Adipose tissue (tissue), 3 donors: ENCODE data around the gene DDX5. TPM values are rescaled to one million over a fixed set of nuclear protein-coding genes. Genes with fewer than 3 reads are reported as not detected.
"Not testable (repeated sequence)": the region's sequence is repeated elsewhere in the genome, so short reads cannot be mapped to it uniquely, and the experiment has no call there.

Experiments
- H3K27ac ChIP-seq: one replicate; pipeline ENCODE4 v1.5.1; 2013; ENCODE audit warnings: low read depth, low read length
- WGBS, 3 donors: extraction: QIAGEN DNeasy Blood & Tissue Kit; methylation state at CpG; one replicate each; pipeline ENCODE4 v1.1.7; 2013; 5-methylcytosine and 5-hydroxymethylcytosine counted together
- polyA plus RNA-seq, 3 donors: library from polyadenylated mRNA; stranded (reverse); fragments of 200-250 nt; gene quantifications; one replicate each; pipeline ENCODE4 v1.2.3, GENCODE V29; 2013
- donor health status: healthy with polysubstance abuse.
- donor health status: Bipolar disorder and iron deficiency.
- donor health status: healthy.

Gene DDX5
- polyA plus RNA-seq, 3 donors, result 162 to 684 (median 514) TPM

DNA sequence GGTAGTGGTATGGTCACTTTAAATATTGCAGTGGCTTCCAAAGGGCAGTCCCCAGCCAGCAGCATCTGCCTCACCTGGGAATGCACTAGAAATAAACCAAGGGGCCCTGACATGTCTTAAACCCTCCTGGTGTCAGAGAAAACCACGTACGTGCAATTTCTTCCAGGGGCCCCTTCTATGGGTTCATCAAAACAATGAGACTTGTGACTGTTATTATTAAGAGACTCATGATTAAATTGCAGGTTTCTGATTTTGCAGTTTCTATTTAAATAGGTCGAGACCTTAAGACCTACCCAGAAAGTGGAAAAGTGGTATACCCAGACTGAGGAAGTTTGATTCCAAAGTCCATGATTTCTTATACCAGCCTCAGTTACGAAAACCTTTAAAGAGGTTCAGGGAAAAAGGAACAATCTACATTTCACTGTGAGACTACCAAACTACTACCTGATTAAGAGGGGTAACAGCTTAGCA is 8.5 kb downstream of the DDX5 start:
- H3K27ac ChIP-seq, result peak overlapping the region; percentile 76
- 38 to 43% (median 42%) methylated on average over 4 of the region's 4 CpGs for WGBS, 3 donors

- H3K27ac ChIP-seq, result peak within 1 kb of the TSS; percentile 76
These were observed 9.1 kb downstream of the DDX5 start, which contains the start of gene POLG2 for GRCh38 chr17:64496786-64497564. TSS of gene POLG2 (minus strand) at chr17:64497054. CDS start at chr17:64496968, 86 bp downstream.

GRCh38 chr17:64496348-64496785 is 9.7 kb downstream of the DDX5 start:
- WGBS, 3 donors, result 0 to 1% (median 1%) methylated on average over 20 of the region's 20 CpGs
- H3K27ac ChIP-seq, result no peak overlapping the region

More at GRCh38 chr17:64496786-64497564, 9.1 kb downstream of the DDX5 start, which contains the start of gene POLG2:
- 1% methylated on average over 50 of the region's 50 CpGs for WGBS, 3 donors

DNA sequence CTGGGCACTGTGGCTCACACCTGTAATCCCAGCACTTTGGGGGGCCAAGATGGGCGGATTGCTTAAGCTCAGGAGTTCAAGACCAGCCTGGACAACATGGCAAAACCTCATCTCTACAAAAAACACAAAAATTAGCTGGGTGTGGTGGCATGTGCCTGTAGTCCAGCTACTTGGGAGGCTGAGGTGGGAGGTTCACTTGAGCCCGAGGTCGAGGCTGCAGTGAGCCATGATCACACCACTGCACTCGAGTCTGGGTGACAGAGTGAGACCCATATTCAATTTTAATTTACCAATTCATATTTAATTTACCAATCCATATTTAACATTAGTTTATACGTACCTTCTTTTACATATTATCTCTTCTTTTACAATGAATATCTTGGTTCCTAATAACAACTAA is 10.8 kb downstream of the DDX5 start:
- whole genome bisulfite sequencing, 3 donors, result 85 to 96% (median 94%) methylated on average over 5 of the region's 5 CpGs
- not testable (repeated sequence) for H3K27ac ChIP-seq

GRCh38 chr17:64494121-64494520 is 12.0 kb downstream of the DDX5 start:
- 80 to 92% (median 87%) methylated on average over 2 of the region's 2 CpGs for WGBS, 3 donors
- H3K27ac ChIP-seq, result no peak overlapping the region

GRCh38 chr17:64492481-64493109 is 13.5 kb downstream of the DDX5 start:
- no peak overlapping the region for H3K27ac ChIP-seq
- 64 to 82% (median 70%) methylated on average over 6 of the region's 6 CpGs for WGBS, 3 donors

DNA sequence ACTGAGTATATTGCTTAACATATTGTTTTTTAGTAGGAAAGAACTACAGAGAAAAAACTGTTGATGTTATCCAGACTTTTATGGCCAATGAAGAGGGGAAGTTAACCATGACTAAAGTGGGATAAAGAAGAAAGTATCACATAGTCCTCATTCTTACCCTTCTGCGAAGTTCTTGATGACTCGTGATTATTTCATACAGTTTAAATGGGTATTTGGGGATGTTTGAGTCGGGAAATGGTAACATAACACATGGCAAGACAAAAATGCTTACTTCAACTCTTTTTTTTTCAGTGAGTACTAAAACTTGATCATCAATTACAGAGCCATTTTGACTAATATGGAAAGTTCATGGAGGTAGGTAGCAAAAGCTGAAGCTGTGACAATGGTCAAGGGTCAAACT is 14.1 kb downstream of the DDX5 start:
- 78 to 85% (median 79%) methylated on average over 3 of the region's 3 CpGs for WGBS, 3 donors
- H3K27ac ChIP-seq, result no peak overlapping the region

GRCh38 chr17:64491034-64491860 is 14.8 kb downstream of the DDX5 start:
- H3K27ac ChIP-seq, result no peak overlapping the region
- 86 to 94% (median 91%) methylated on average over 13 of the region's 13 CpGs for WGBS, 3 donors

GRCh38 chr17:64488301-64488700 is 17.8 kb downstream of the DDX5 start:
- WGBS, 3 donors, result 94 to 99% (median 97%) methylated on average over 2 of the region's 2 CpGs
- no peak overlapping the region for H3K27ac ChIP-seq

GRCh38 chr17:64484380-64484779 is 21.7 kb downstream of the DDX5 start:
- WGBS, 3 donors, result 75 to 86% (median 85%) methylated on average over 3 of the region's 3 CpGs
- no peak overlapping the region for H3K27ac ChIP-seq

DNA sequence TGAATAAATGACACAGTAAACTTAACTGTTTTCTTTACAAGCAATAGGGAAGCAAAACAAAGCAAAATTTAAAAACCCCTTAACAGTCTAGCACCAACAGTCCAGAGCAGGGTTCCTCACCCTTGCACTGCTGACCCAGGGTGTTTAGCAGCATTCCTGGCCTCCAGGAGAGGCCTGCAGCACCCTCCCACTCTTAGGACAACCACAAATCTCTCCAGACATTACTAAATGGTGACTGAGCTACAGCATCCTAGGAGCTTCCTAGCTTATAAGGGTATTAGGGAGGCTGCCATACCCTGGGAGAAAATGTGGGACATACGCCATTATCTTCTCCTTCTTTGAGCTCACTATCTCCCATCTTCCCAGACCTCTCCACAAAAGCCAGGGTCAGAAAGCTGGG is 25.1 kb downstream of the DDX5 start:
- 91 to 100% (median 100%) methylated on average over 1 of the region's 1 CpG for WGBS, 3 donors
- no peak overlapping the region for H3K27ac ChIP-seq

DNA sequence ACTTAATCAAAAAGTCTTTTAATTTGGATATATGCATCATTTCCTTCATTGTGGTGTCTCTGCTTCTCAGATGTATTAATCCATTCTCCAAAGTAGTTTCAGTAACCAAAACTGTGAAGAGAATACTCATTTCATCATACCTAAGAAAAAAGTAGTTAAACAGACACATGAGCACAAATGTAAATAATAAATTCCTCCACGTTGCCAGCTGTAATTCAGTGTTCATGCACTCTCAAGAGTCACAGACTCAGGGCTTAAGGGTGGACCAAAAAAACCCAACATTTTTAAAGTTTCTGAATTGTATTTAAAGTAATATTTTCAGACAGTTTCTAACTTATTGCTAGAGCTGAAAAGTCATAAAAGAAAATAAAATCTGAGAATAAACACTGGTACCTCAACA is 28.2 kb downstream of the DDX5 start:
- H3K27ac ChIP-seq, result no peak overlapping the region
- 10 to 47% (median 37%) methylated on average over 1 of the region's 1 CpG for WGBS, 3 donors

- no peak overlapping the region for H3K27ac ChIP-seq
- WGBS, 3 donors, result 92 to 97% (median 92%) methylated on average over 2 of the region's 2 CpGs
These were observed 33.5 kb downstream of the DDX5 start for GRCh38 chr17:64472564-64472963.

DNA sequence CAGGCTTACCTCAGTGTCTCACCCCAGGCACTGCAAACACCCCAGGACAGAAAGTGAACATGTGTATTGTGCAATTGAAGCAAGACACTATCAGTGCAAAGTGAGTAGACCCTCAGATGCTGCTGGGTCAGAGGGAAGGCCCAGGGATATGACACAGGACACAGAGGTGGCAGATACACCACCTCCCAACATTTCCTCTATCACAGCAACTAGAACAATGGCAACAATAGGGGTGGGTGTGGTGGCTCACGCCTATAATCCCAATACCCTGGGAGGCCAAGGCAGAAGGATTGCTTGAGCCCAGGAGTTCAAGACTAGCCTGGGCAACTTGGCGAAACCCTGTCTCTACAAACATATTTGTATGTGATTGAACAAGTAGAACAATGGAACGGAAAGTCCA is 34.6 kb downstream of the DDX5 start:
- 82 to 93% (median 91%) methylated on average over 3 of the region's 3 CpGs for WGBS, 3 donors
- H3K27ac ChIP-seq, result no peak overlapping the region

- H3K27ac ChIP-seq, result no peak overlapping the region
- 81 to 85% (median 82%) methylated on average over 4 of the region's 4 CpGs for WGBS, 3 donors
These were observed 35.5 kb downstream of the DDX5 start for GRCh38 chr17:64470625-64471024.

DNA sequence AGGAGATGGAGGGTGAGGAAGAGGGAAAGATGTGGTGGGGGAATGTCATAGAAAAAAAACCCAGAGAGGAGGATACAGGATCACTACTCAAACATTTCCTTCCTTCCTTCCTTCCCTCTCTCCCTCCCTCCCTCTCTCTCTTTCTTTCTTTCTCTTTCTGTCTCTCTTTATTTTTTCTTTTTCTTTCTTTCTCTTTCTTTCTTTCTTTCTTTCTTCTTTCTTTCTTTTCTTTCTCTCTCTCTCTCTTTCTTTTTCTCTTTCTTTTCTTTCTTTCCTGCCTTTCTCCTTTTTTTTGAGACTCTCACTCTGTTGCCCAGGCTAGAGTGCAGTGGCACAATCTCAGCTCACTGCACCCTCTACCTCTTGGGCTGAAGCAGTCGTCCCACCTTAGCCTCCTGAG is 39.3 kb downstream of the DDX5 start:
- 50 to 85% (median 79%) methylated on average over 1 of the region's 1 CpG for WGBS, 3 donors
- H3K27ac ChIP-seq, result not testable (repeated sequence)

DNA sequence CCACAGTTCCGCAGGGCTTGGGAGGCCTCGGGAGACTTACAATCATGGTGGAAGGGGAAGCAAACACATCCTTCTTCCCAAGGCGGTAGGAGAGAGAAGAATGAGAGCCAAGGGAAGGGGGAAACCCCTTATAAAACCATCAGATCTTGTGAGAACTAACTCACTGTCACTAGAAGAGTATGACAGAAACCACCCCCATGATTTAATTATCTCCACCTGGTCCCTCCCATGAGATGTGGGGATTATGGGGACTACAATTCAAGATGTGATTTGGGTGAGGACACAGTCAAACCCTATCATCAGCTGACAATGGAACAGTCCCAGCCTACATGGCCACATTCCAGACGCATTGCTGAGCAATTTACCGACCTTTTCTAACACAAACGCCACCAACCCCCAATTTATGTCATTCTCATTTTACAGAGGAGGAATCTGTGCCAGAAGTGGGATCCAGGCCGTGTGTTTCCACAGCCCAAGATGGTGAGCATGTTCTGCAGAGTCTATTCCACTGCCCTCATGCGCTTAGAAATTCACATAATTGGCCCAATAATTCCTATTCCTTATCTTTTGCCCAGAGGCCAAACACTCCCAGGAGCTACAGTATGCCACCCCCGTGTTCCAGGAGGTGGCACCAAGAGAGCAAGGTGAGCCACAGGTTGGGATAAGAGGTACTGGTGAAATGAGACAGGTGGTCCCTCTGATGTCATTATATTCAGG is 39.9 kb downstream of the DDX5 start:
- H3K27ac ChIP-seq, result no peak overlapping the region
- 69 to 72% (median 70%) methylated on average over 9 of the region's 9 CpGs for WGBS, 3 donors

GRCh38 chr17:64461788-64462187 is 44.3 kb downstream of the DDX5 start:
- H3K27ac ChIP-seq, result no peak overlapping the region
- 64 to 67% (median 65%) methylated on average over 6 of the region's 6 CpGs for WGBS, 3 donors
